SK-N-SH treated with all-trans-retinoic acid at 6 μM for 48 hours (cell line): ENCODE data around the gene CCDC178.

Experiments
- ATAC-seq: fragments of 200-7000 bp; cut with Tn5 transposase; 3 replicates; pipeline ENCODE4 v1.9.1; 2020; ENCODE audit warnings: mild to moderate bottlenecking, moderate library complexity
- ARNTL ChIP-seq: fragments of 450-650 bp; formaldehyde crosslinking; IDR thresholded peaks from 2 replicates; pipeline ENCODE4 v1.5.0; 2020; ENCODE audit warnings: low read depth, mild to moderate bottlenecking, moderate library complexity, borderline replicate concordance
- BACH2 ChIP-seq: fragments of 250-450 bp; sonication (Bioruptor Pico); IDR thresholded peaks from 2 replicates; pipeline ENCODE4 v1.9.0; 2021; ENCODE audit warnings: mild to moderate bottlenecking, borderline replicate concordance
- CREB5 ChIP-seq: fragments of 250-450 bp; sonication (Bioruptor Pico); IDR thresholded peaks from 2 replicates; pipeline ENCODE4 v1.5.1; 2020; ENCODE audit warnings: low read depth, mild to moderate bottlenecking, moderate library complexity
- ESRRG ChIP-seq: fragments of 250-450 bp; sonication (Bioruptor Pico); IDR thresholded peaks from 2 replicates; pipeline ENCODE4 v1.6.1; 2021; ENCODE audit warnings: mild to moderate bottlenecking
- GLIS3 ChIP-seq: fragments of 250-450 bp; sonication (Bioruptor Pico); IDR thresholded peaks from 2 replicates; pipeline ENCODE4 v1.5.0; 2020; ENCODE audit warnings: mild to moderate bottlenecking, moderate library complexity
- ISL1 ChIP-seq: fragments of 250-450 bp; sonication (Bioruptor Pico); IDR thresholded peaks from 2 replicates; pipeline ENCODE4 v2.1.2; 2022; ENCODE audit warnings: mild to moderate bottlenecking, moderate library complexity
- OSR1 ChIP-seq: fragments of 250-450 bp; sonication (Bioruptor Pico); IDR thresholded peaks from 2 replicates; pipeline ENCODE4 v1.8.0; 2022; ENCODE audit warnings: moderate library complexity, mild to moderate bottlenecking, inconsistent platforms
- PATZ1 ChIP-seq: fragments of 250-450 bp; sonication (Bioruptor Pico); IDR thresholded peaks from 2 replicates; pipeline ENCODE4 v1.8.0; 2020; ENCODE audit warnings: mild to moderate bottlenecking, moderate library complexity, borderline replicate concordance
- PPARA ChIP-seq: fragments of 250-450 bp; sonication (Bioruptor Pico); IDR thresholded peaks from 2 replicates; pipeline ENCODE4 v1.5.0; 2020; ENCODE audit warnings: mild to moderate bottlenecking, borderline replicate concordance
- RARB ChIP-seq: fragments of 250-450 bp; sonication (Bioruptor Pico); IDR thresholded peaks from 2 replicates; pipeline ENCODE4 v1.8.0; 2021; ENCODE audit warnings: mild to moderate bottlenecking, moderate library complexity
- TOX ChIP-seq: fragments of 250-450 bp; sonication (Bioruptor Pico); IDR thresholded peaks from 2 replicates; pipeline ENCODE4 v1.8.0; 2021; ENCODE audit warnings: mild to moderate bottlenecking, moderate library complexity, borderline replicate concordance
- TSHZ2 ChIP-seq: fragments of 250-450 bp; sonication (Bioruptor Pico); IDR thresholded peaks from 2 replicates; pipeline ENCODE4 v1.5.0; 2020; ENCODE audit warnings: mild to moderate bottlenecking, moderate library complexity
- ZC3H10 ChIP-seq: fragments of 250-450 bp; sonication (Bioruptor Pico); IDR thresholded peaks from 2 replicates; pipeline ENCODE4 v1.5.1; 2021; ENCODE audit warnings: mild to moderate bottlenecking, moderate library complexity
- ZFP3 ChIP-seq: fragments of 250-450 bp; sonication (Bioruptor Pico); IDR thresholded peaks from 2 replicates; pipeline ENCODE4 v1.5.0; 2020; ENCODE audit warnings: mild to moderate bottlenecking, moderate library complexity
- ZFP30 ChIP-seq: fragments of 450-650 bp; formaldehyde crosslinking; IDR thresholded peaks from 2 replicates; pipeline ENCODE4 v1.5.0; 2022; ENCODE audit warnings: mild to moderate bottlenecking, moderate library complexity
- ZNF565 ChIP-seq: fragments of 450-650 bp; formaldehyde crosslinking; conservative IDR thresholded peaks from 2 replicates; pipeline ENCODE4 v1.5.0; 2020; ENCODE audit warnings: low read depth, mild to moderate bottlenecking, moderate library complexity
- ZNF70 ChIP-seq: fragments of 450-650 bp; formaldehyde crosslinking; IDR thresholded peaks from 2 replicates; pipeline ENCODE4 v1.5.0; 2020; ENCODE audit warnings: mild to moderate bottlenecking, moderate library complexity
- ZNF8 ChIP-seq: fragments of 450-650 bp; formaldehyde crosslinking; IDR thresholded peaks from 2 replicates; pipeline ENCODE4 v1.5.0; 2020; ENCODE audit warnings: mild to moderate bottlenecking, moderate library complexity
- TF ChIP-seq, protein P1 (sequence below): fragments of 250-450 bp; sonication (Bioruptor Pico); IDR thresholded peaks from 2 replicates; pipeline ENCODE4 v1.5.1; 2021; ENCODE audit warnings: mild to moderate bottlenecking, moderate library complexity
- TF ChIP-seq, protein P2 (sequence below): fragments of 250-450 bp; sonication (Bioruptor Pico); IDR thresholded peaks from 2 replicates; pipeline ENCODE4 v1.8.0; 2021; ENCODE audit warnings: low read depth, mild to moderate bottlenecking, moderate library complexity, borderline replicate concordance

The CCDC178 gene

GRCh38 chr18:32930695-32931301 lies 509.7 kb downstream of the CCDC178 start (continued):
- TF ChIP-seq PATZ1 (CRISPR knock-in tag) = no peak
- no peak for TF ChIP-seq ZFP30 (CRISPR knock-in tag)
- no peak for TF ChIP-seq CREB5 (CRISPR knock-in tag)
- TF ChIP-seq ZNF70 (CRISPR knock-in tag) = no peak
- TF ChIP-seq ZC3H10 (CRISPR knock-in tag) = no peak
- no peak for TF ChIP-seq ISL1
- TF ChIP-seq ARNTL (CRISPR knock-in tag) = no peak
- TF ChIP-seq RARB (CRISPR knock-in tag) = no peak
- TF ChIP-seq ESRRG (CRISPR knock-in tag) = no peak

DNA sequence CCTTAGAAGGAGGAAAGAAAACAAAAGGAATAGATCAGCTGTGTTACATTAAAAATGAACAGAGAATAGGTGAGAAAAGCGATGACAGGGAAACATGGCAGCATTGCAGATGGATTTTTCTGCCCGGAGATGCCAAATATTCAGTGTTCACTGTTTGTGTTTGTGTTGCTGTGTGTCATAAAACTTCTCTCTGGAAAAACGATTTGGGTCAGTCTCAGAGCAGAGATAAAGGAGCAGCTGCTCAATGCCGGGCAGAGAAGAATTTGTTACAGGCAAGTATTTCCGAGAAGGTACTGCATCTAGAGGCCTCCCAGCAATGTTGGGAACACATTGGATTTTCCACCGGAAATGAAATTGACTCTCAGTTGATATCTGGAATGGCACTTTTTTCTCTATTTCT lies 511.3 kb downstream of the CCDC178 start:
- ATAC-seq = no peak
- TF ChIP-seq GLIS3 (CRISPR knock-in tag) (no peak), ZFP30 (CRISPR knock-in tag) (no peak), RARB (CRISPR knock-in tag) (no peak), ZNF8 (no peak), PPARA (no peak), OSR1 (CRISPR knock-in tag) (no peak), ISL1 (no peak), TSHZ2 (CRISPR knock-in tag) (no peak), ZNF565 (no peak), BACH2 (no peak), ESRRG (CRISPR knock-in tag) (no peak), TOX (CRISPR knock-in tag) (no peak)
- TF ChIP-seq, protein P1, sequence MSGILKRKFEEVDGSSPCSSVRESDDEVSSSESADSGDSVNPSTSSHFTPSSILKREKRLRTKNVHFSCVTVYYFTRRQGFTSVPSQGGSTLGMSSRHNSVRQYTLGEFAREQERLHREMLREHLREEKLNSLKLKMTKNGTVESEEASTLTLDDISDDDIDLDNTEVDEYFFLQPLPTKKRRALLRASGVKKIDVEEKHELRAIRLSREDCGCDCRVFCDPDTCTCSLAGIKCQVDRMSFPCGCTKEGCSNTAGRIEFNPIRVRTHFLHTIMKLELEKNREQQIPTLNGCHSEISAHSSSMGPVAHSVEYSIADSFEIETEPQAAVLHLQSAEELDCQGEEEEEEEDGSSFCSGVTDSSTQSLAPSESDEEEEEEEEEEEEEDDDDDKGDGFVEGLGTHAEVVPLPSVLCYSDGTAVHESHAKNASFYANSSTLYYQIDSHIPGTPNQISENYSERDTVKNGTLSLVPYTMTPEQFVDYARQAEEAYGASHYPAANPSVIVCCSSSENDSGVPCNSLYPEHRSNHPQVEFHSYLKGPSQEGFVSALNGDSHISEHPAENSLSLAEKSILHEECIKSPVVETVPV (CRISPR knock-in tag) = no peak
- TF ChIP-seq, protein P2, sequence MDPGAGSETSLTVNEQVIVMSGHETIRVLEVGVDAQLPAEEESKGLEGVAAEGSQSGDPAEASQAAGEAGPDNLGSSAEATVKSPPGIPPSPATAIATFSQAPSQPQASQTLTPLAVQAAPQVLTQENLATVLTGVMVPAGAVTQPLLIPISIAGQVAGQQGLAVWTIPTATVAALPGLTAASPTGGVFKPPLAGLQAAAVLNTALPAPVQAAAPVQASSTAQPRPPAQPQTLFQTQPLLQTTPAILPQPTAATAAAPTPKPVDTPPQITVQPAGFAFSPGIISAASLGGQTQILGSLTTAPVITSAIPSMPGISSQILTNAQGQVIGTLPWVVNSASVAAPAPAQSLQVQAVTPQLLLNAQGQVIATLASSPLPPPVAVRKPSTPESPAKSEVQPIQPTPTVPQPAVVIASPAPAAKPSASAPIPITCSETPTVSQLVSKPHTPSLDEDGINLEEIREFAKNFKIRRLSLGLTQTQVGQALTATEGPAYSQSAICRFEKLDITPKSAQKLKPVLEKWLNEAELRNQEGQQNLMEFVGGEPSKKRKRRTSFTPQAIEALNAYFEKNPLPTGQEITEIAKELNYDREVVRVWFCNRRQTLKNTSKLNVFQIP (CRISPR knock-in tag) = no peak

- ATAC-seq = no peak
- TF ChIP-seq ZC3H10 (CRISPR knock-in tag) (no peak), ESRRG (CRISPR knock-in tag) (no peak), TSHZ2 (CRISPR knock-in tag) (no peak), RARB (CRISPR knock-in tag) (no peak), ZFP3 (CRISPR knock-in tag) (no peak), BACH2 (no peak), ZNF8 (no peak), ISL1 (no peak), ZFP30 (CRISPR knock-in tag) (no peak), CREB5 (CRISPR knock-in tag) (no peak), TOX (CRISPR knock-in tag) (no peak)
- TF ChIP-seq, protein P2 (CRISPR knock-in tag) = no peak
Observed at GRCh38 chr18:32922951-32923430, 517.5 kb downstream of the CCDC178 start.
